GM18868 (cell line): ENCODE results near the gene ACAA1.
A peak's percentile ranks its signal among the peaks of the same experiment; 100 is the strongest.
"Not testable (repeated sequence)": the region's sequence is repeated elsewhere in the genome, so short reads cannot be mapped to it uniquely, and the experiment has no call there.

Experiments
- ATAC-seq: cut with Tn5 transposase; IDR thresholded peaks from one replicate; pipeline ENCODE4 v1.9.1; 2021; ENCODE audit warnings: mild to moderate bottlenecking, moderate library complexity; ENCODE audit not compliant: unreplicated experiment

The ACAA1 gene

GRCh38 chr3:38136777-38137614, at the start of gene ACAA1:
Gene ACAA1, minus strand, starts transcription at chr3:38137127. Its CDS starts 92 bp downstream, at chr3:38137035.
- ATAC-seq: peak; percentile 92

DNA sequence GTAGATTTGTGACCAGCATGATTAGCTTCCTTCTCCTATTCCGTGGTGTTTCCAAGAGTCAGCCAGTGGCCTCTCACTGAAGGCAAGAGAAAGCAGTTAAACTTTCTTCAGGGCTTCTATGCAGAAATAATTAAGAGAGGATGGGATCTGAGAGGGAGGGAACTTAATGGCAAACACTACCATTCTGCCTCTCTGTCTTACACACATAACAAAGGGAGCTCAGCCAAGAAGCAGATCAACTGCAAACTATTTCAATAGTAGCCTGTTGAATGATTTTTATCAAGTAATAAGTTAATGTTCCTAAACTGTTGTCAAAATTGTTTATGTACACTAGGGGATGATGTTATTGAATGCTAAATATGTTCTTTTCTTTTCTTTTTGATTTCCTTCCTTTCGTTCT, 40.3 kb upstream of the ACAA1 start:
- ATAC-seq: no peak

GRCh38 chr3:38173834-38174418, 37.0 kb upstream of the ACAA1 start:
- peak; percentile 50 for ATAC-seq

- no peak for ATAC-seq
Measured at GRCh38 chr3:38171622-38172021, 34.7 kb upstream of the ACAA1 start.

- no peak for ATAC-seq
Measured at GRCh38 chr3:38170722-38171121, 33.8 kb upstream of the ACAA1 start.

DNA sequence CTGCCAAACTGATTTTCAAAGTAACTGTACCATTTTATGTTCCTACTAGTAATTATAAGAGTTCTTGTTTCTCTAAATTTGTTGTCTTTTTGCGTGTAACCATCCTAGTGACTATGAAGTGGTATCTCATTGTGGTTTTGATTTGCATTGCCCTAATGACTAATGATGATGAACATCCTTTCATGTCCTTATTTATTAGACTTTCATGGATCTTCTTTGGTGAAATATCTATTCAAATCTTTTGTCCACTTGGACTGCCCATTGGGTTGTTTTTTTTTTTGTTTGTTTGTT, 32.0 kb upstream of the ACAA1 start:
- ATAC-seq: no peak

GRCh38 chr3:38168151-38169026, 31.5 kb upstream of the ACAA1 start:
- ATAC-seq: no peak

- no peak for ATAC-seq
Measured at GRCh38 chr3:38167591-38167990, 30.7 kb upstream of the ACAA1 start.

GRCh38 chr3:38165722-38166387, 28.9 kb upstream of the ACAA1 start:
- peak; percentile 5 for ATAC-seq

DNA sequence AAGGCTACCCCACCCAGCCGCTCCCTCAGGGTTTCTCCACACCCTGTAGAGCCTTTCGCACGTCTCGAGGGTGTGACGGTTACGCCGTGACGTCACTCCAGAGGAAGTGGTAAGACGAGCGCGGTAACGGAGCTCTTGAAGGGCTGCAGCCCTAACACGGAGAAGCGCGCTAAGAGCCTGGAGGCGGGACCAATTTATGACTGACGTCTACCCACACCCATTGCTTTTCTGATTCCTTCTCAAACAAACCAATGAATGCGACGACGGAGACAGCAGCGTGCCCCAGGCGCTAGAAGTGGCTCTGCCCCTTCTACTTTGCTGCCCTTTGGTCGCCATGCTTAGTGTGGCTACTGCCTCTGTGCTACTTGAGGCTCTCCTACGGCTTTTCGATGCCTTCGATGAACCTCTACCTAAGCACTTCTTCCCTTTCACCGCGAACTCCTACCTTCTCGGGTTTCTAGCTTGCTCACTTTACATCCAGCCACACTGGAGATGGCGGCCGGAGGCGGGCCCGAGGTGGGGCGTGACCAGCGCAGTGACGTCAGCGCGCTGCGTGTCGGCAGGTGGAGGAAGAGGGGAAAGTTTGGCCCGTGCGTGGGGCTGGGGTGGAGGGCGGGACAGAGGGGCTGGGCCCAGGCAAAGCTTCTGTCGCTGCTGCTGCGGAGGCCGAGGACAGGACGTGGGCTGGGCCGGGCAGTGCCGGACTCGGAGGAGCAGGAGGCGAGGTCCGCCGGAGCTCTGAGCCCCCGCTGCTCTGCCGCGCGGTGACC, 28.2 kb upstream of the ACAA1 start, which contains the start of gene OXSR1:
Gene OXSR1 (plus strand): TSS at position 586 of the 770 bp plus-strand sequence. CDS start 340 bp downstream, outside the sequence.
- peak; percentile 88 for ATAC-seq

- ATAC-seq: no peak
Measured at GRCh38 chr3:38164643-38164951, 27.7 kb upstream of the ACAA1 start.

DNA sequence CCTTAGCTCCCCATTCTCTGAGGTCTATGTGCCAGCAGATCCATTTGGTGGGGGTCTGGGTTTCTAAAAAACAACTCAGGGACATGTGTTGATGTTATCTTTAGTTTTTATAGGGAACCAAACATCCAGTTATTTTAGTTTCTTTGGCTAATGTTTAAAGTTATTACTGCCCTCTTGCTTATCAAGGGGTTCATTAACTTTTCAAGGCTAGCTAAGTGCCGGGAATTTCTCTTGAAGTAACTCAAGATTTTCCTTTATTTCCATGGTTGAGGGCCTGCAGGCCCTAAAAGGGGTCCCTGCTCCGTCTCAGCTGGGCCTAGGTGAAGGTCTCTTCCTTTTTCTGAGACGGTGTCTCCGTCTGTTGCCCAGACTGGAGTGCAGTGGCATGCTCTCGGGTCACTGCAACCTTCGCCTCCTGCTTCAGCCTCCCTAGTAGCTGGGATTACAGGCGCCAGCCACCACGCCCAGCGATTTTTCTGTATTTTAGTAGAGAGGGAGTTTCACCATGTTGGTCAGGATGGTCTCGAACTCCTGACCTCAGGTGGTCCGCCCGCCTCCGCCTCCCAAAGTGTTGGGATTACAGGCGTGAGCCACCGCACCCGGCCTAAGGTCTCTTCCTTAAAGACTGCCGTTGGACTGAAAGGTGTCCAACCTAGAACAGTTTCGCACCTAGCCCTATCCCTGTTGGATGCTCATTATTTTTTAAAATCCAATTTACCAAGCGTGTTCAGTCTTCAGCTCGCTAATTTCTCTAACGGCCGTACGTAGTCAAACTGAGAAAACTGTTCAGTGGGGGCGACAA, 27.1 kb upstream of the ACAA1 start:
- ATAC-seq: no peak

- ATAC-seq: no peak
Measured at GRCh38 chr3:38163117-38163840, 26.4 kb upstream of the ACAA1 start.

DNA sequence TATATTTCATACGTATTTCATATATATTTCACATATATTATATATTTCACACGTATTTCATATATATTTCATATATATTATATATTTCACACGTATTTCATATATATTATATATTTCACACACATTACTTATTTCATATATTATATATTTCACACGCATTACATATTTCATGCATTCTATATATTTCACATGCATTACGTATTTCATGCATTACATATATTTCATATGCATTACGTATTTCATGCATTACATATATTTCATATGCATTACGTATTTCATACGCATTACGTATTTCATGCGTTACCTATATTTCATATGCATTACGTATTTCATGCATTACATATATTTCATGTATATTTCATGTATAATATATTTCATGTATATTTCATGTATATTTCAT, 23.8 kb upstream of the ACAA1 start:
- not testable (repeated sequence) for ATAC-seq

- no peak for ATAC-seq
Measured at GRCh38 chr3:38158472-38158871, 21.5 kb upstream of the ACAA1 start.

DNA sequence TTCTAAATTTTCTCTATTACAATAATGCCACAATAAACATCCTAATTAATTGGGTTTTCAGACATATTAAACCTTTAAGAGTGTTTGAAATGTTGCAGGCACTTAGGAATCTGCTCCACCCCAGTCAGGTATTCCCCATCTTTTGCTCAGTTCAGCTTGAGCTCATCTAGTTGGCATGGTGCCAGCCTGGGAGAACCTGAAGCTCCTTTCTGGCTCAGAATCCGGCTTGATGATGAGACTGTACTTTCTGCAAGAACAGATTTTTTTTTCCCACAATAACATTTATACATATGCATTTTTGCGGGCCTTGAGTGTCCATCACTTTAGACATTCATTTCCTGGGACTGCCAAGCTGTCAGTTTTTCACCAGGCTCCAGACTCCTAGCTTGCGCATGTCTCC, 20.7 kb upstream of the ACAA1 start:
- no peak for ATAC-seq

GRCh38 chr3:38157117-38157516, 20.2 kb upstream of the ACAA1 start:
- no peak for ATAC-seq

GRCh38 chr3:38155825-38156224, 18.9 kb upstream of the ACAA1 start:
- no peak for ATAC-seq
